ENCODE measurements around the gene SPHK1.

SPHK1 gene

DNA sequence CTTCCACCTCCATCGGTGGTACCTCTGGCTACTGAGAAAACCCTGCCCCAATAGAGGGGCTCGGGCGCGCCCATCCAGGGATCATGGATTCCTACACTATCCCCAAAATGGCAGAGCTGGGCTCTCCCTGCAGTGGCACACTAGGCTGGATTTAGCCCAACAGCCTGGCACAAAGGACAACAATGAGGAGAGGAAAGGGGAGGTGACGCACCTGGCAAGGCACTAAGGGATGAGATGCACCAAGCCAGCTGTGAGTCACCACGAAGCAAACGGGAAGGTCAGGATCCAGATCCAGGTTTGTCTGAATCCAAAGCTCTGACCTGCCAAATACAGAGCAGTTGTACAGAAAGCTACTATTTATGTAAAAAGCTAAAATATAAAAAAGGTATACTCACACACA lies 50.5 kb downstream of the SPHK1 start:
- DNase-seq = no peak

DNA sequence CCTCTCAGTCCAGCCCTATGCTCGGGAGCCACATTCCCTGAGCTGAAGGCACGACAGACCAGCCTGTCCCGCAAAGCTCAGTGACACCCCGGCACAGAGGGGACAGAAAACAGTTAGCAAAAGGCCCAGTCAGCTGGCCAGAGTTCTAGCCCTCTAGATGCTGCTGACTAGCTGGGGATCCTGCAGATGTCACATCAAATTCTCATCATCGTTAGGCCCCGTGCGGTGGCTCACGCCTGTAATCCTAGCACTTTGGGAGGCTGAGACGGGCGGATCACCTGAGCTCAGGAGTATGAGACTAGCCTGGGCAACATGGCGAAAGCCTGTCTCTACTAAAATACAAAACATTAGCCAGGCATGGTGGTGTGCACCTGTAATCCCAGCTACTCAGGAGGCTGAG lies 51.3 kb downstream of the SPHK1 start:
- no peak for DNase-seq

All from SHP77 treated with DMSO at 0.1 percent for 48 hours (cell line).